Chondrocyte (in vitro differentiated cells): ENCODE results near the gene HACD4. TPM values are rescaled to one million over a fixed set of nuclear protein-coding genes. Genes with fewer than 3 reads are reported as not detected.

Source experiments
- DNase-seq: peaks from one replicate; pipeline ENCODE4 v3.0.0; 2021; ENCODE audit warnings: mixed read lengths, low spot score
- H3K27ac Mint-ChIP-seq: one replicate; pipeline ENCODE4 v1.8.0; 2021; ENCODE audit warnings: mild to moderate bottlenecking, moderate library complexity, mixed read lengths; ENCODE audit not compliant: unreplicated experiment
- H3K27me3 Mint-ChIP-seq: 2 replicates; pipeline ENCODE4 v1.8.0; 2021; ENCODE audit warnings: low read depth, mixed read lengths
- H3K36me3 Mint-ChIP-seq: 2 replicates; pipeline ENCODE4 v1.8.0; 2021; ENCODE audit warnings: low read depth, mixed read lengths
- H3K4me1 Mint-ChIP-seq: 2 replicates; pipeline ENCODE4 v1.8.0; 2021; ENCODE audit warnings: low read depth, mild to moderate bottlenecking, mixed read lengths
- H3K4me3 Mint-ChIP-seq: one replicate; pipeline ENCODE4 v1.8.0; 2021; ENCODE audit warnings: mild to moderate bottlenecking, moderate library complexity, mixed read lengths; ENCODE audit not compliant: unreplicated experiment
- H3K9me3 Mint-ChIP-seq: 2 replicates; pipeline ENCODE4 v1.8.0; 2021; ENCODE audit warnings: low read depth, mixed read lengths
- CTCF ChIP-seq: fragments of 200-600 bp; sonication (generic); IDR thresholded peaks from 2 replicates; pipeline ENCODE4 v1.5.0; 2021; ENCODE audit warnings: antibody characterized with exemption, mild to moderate bottlenecking, moderate library complexity
- long read RNA-seq: library from polyadenylated mRNA; stranded (forward); transcript quantifications from one replicate; pipeline ENCODE4 v2.0.0, GENCODE V29; 2021
- total RNA-seq: library from RNA; stranded (reverse); gene quantifications from 3 replicates; pipeline ENCODE4 v1.2.1, GENCODE V29; 2021

The HACD4 gene
- 0.97 to 1.3 TPM (median 0.97 TPM) in 3 replicates for total RNA-seq
- long read RNA-seq, full-length matches to known transcripts, result 2 of 2 reads
- long read RNA-seq, partial matches to known transcripts, result 0 of 2 reads
- long read RNA-seq, other reads (novel, unspliced or antisense), result 0 of 2 reads

GRCh38 chr9:21031091-21031807 is at the start of gene HACD4:
Gene HACD4, minus strand, starts transcription at chr9:21031640. Its CDS starts 50 bp downstream, at chr9:21031590.
- peaks cover 2% of the 10 kb centered on the region for H3K27me3 Mint-ChIP-seq
- no peak for DNase-seq
- no peaks in the 10 kb centered on the region for H3K36me3 Mint-ChIP-seq
- H3K4me3 Mint-ChIP-seq, result peak within 1 kb of the TSS; percentile 61
- no peak for TF ChIP-seq CTCF
- H3K27ac Mint-ChIP-seq, result no peak within 1 kb of the TSS
- peaks cover 14% of the 10 kb centered on the region for H3K4me1 Mint-ChIP-seq
- H3K9me3 Mint-ChIP-seq, result no peaks in the 10 kb centered on the region

- no peak overlapping the region for H3K4me3 Mint-ChIP-seq
- peaks cover 5% of the 10 kb centered on the region for H3K9me3 Mint-ChIP-seq
- H3K4me1 Mint-ChIP-seq, result peaks cover 4% of the 10 kb centered on the region
- peaks cover 2% of the 10 kb centered on the region for H3K36me3 Mint-ChIP-seq
- H3K27ac Mint-ChIP-seq, result no peak overlapping the region
- TF ChIP-seq CTCF, result no peak
- H3K27me3 Mint-ChIP-seq, result no peaks in the 10 kb centered on the region
- no peak for DNase-seq
Measured at GRCh38 chr9:21080793-21081192, 49.4 kb upstream of the HACD4 start.

GRCh38 chr9:21078702-21079101 is 47.3 kb upstream of the HACD4 start:
- H3K9me3 Mint-ChIP-seq, result no peaks in the 10 kb centered on the region
- H3K4me1 Mint-ChIP-seq, result peaks cover 4% of the 10 kb centered on the region
- no peaks in the 10 kb centered on the region for H3K36me3 Mint-ChIP-seq
- H3K27me3 Mint-ChIP-seq, result no peaks in the 10 kb centered on the region
- no peak overlapping the region for H3K27ac Mint-ChIP-seq
- DNase-seq, result no peak
- peak; percentile 20 for TF ChIP-seq CTCF
- no peak overlapping the region for H3K4me3 Mint-ChIP-seq

GRCh38 chr9:21077781-21078180 is 46.3 kb upstream of the HACD4 start, which contains the start of gene IFNB1:
Gene IFNB1, minus strand, starts transcription at chr9:21077942. Its CDS starts 73 bp downstream, at chr9:21077869.
- no peak within 1 kb of the TSS for H3K27ac Mint-ChIP-seq
- DNase-seq, result no peak
- H3K27me3 Mint-ChIP-seq, result no peaks in the 10 kb centered on the region
- H3K4me3 Mint-ChIP-seq, result no peak within 1 kb of the TSS
- peaks cover 3% of the 10 kb centered on the region for H3K9me3 Mint-ChIP-seq
- no peak for TF ChIP-seq CTCF
- peaks cover 4% of the 10 kb centered on the region for H3K4me1 Mint-ChIP-seq
- no peaks in the 10 kb centered on the region for H3K36me3 Mint-ChIP-seq

GRCh38 chr9:21075484-21075883 is 44.0 kb upstream of the HACD4 start:
- no peak for TF ChIP-seq CTCF
- H3K27me3 Mint-ChIP-seq, result no peaks in the 10 kb centered on the region
- H3K4me1 Mint-ChIP-seq, result peaks cover 13% of the 10 kb centered on the region
- H3K36me3 Mint-ChIP-seq, result no peaks in the 10 kb centered on the region
- no peak for DNase-seq
- H3K9me3 Mint-ChIP-seq, result peaks cover 3% of the 10 kb centered on the region
- no peak overlapping the region for H3K4me3 Mint-ChIP-seq
- H3K27ac Mint-ChIP-seq, result no peak overlapping the region
